Prostate gland (tissue), 2 donors: ENCODE results near the gene INPP5B. TPM values are rescaled to one million over a fixed set of nuclear protein-coding genes. Genes with fewer than 3 reads are reported as not detected.
"Not testable (repeated sequence)": the region's sequence is repeated elsewhere in the genome, so short reads cannot be mapped to it uniquely, and the experiment has no call there.

Source experiments
- DNase-seq: peaks from one replicate; pipeline ENCODE4 v3.0.0-alpha.2; 2019; ENCODE audit warnings: low spot score
- H3K27ac ChIP-seq, 2 donors: fragments of 200-600 bp; sonication (generic); 2 replicates each; pipeline ENCODE4 v1.5.1; 2017 to 2019
- H3K27me3 ChIP-seq: fragments of 200-600 bp; sonication (generic); replicated peaks from 2 replicates; pipeline ENCODE4 v1.5.1; 2019; ENCODE audit not compliant: insufficient read depth
- H3K36me3 ChIP-seq, 2 donors: fragments of 200-600 bp; sonication (generic); 1 replicate in 1 of 2; 2 replicates in 1 of 2; pipeline versions ENCODE4 v1.5.1 to v1.8.1; 2017 to 2019
- H3K4me1 ChIP-seq: fragments of 200-600 bp; sonication (generic); replicated peaks from 2 replicates; pipeline ENCODE4 v1.5.1; 2019
- H3K4me3 ChIP-seq, 2 donors: fragments of 200-600 bp; sonication (generic); 2 replicates each; pipeline ENCODE4 v1.5.1; 2017 to 2019
- H3K9me3 ChIP-seq: fragments of 200-600 bp; sonication (generic); 2 replicates; pipeline ENCODE4 v1.5.1; 2017
- CTCF ChIP-seq, 4 experiments: fragments of 200-600 bp in 2 of 4; fragments of 450-650 bp in 2 of 4; sonication (generic) in 2 of 4; IDR thresholded peaks; 1 replicate in 3 of 4; 2 replicates in 1 of 4; pipeline ENCODE4 v1.5.1; 2016 to 2019; ENCODE audit warnings: antibody characterized with exemption in 4 of 4, mild to moderate bottlenecking in 2 of 4, moderate library complexity in 2 of 4
- POLR2A ChIP-seq: fragments of 450-650 bp; IDR thresholded peaks from one replicate; pipeline ENCODE4 v1.6.1; 2016; ENCODE audit warnings: antibody characterized with exemption, mild to moderate bottlenecking
- POLR2AphosphoS5 ChIP-seq: sonication (generic); formaldehyde crosslinking; IDR thresholded peaks from one replicate; pipeline ENCODE4 v1.6.1; 2017; ENCODE audit warnings: antibody characterized with exemption
- WGBS: methylation state at CpG from one replicate; pipeline ENCODE4 v1.1.5; 2018; 5-methylcytosine and 5-hydroxymethylcytosine counted together
- intact Hi-C: fragments of 100-400 bp; cut with DNase I; formaldehyde crosslinking; loops from one replicate; pipeline ENCODE4 v1.14.2; 2022
- total RNA-seq, 2 donors: library from RNA; depleted of rRNA; stranded (reverse); fragments of >200 nt; gene quantifications; one replicate each; pipeline ENCODE4 v1.1.0, GENCODE V29; 2016

The INPP5B gene
- total RNA-seq, 2 donors from 2014 or later = 12.8 to 20.8 TPM

DNA sequence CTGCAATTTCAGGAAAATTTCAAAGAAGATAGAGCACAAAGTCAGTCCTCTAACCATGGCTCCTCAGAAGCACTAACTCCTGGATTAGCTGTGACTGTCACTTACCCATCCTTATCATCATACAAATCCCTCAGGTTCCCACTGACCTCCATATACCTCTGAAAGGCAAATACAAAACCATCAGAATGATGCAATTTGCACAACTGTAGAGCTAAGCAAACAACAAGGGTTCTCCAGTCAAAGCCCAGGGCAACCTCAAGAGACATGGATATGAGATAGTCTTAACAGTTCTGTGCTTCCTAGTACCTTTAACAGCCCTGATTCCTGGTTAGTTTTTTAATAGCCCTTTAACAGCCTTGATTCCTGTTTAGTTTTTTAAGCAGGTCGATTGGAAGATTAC lies 40.8 kb upstream of the INPP5B start:
- WGBS = 31% methylated on average over 1 of the region's 1 CpG
- Histone ChIP-seq H3K9me3 (no peaks in the 10 kb centered on the region), H3K4me3 (no peak overlapping the region), H3K27ac (no peak overlapping the region), H3K36me3 (peaks cover 0 to 10% of the 10 kb centered on the region in 2 donors), H3K27me3 (no peaks in the 10 kb centered on the region), H3K4me1 (peaks cover 11% of the 10 kb centered on the region)
- DNase-seq = no peak
- TF ChIP-seq CTCF (IDR thresholded peaks at IDR 0.05) (no peak), POLR2A (no peak), POLR2AphosphoS5 (no peak)
- intact Hi-C loops = no loop called here

- Histone ChIP-seq H3K4me3 (no peak overlapping the region), H3K27me3 (no peaks in the 10 kb centered on the region), H3K27ac (no peak overlapping the region), H3K36me3 (peaks cover 7 to 10% of the 10 kb centered on the region in 2 donors), H3K4me1 (peaks cover 6% of the 10 kb centered on the region), H3K9me3 (no peaks in the 10 kb centered on the region)
- intact Hi-C loops = no loop called here
- TF ChIP-seq POLR2AphosphoS5 (no peak), CTCF (IDR thresholded peaks at IDR 0.05) (no peak), POLR2A (no peak)
- DNase-seq = no peak
- WGBS = 95% methylated on average over 2 of the region's 2 CpGs
Measured at GRCh38 chr1:37983546-37983945, 36.7 kb upstream of the INPP5B start.

DNA sequence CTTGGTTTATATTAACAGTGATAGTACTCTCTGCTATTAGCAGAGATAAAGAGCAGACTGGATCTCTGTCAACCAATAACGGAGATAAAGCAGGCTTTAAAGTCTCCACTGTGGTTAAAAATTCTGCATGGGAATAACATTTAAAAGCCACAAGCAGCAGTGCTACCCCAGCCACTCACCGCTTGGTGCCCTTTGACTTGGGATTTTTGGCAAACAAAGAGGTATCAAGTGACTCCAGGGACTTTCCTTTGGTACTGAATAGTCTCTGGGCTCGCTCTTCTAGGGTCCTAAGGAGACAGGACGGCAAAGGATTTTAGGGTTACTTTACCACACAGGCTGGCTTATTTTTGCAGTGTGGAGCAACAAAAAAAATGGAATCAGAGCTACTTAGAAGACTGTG lies 31.7 kb upstream of the INPP5B start:
- H3K9me3 ChIP-seq = no peaks in the 10 kb centered on the region
- no peak overlapping the region for H3K27ac ChIP-seq
- TF ChIP-seq POLR2AphosphoS5 = no peak
- no peak for TF ChIP-seq POLR2A
- no peak for TF ChIP-seq CTCF (IDR thresholded peaks at IDR 0.05)
- no peaks in the 10 kb centered on the region for H3K27me3 ChIP-seq
- no peak for DNase-seq
- no peak overlapping the region for H3K4me3 ChIP-seq
- WGBS = 91% methylated on average over 4 of the region's 4 CpGs
- H3K36me3 ChIP-seq = peaks cover 0 to 7% of the 10 kb centered on the region in 2 donors
- intact Hi-C loops = no loop called here
- H3K4me1 ChIP-seq = no peaks in the 10 kb centered on the region

GRCh38 chr1:37975083-37975482 lies 28.2 kb upstream of the INPP5B start:
- intact Hi-C loops, H3K27me3 ChIP-seq, H3K4me1 ChIP-seq, H3K36me3 ChIP-seq, H3K9me3 ChIP-seq, H3K27ac ChIP-seq, DNase-seq, H3K4me3 ChIP-seq: not testable (repeated sequence)
- TF ChIP-seq CTCF (IDR thresholded peaks at IDR 0.05) = peak in 3 of 4 experiments; percentile 36 to 67 (median 46)
- WGBS = 53% methylated on average over 6 of the region's 6 CpGs

- WGBS = 94% methylated on average over 5 of the region's 5 CpGs
- Histone ChIP-seq H3K27ac (no peak overlapping the region), H3K4me1 (no peaks in the 10 kb centered on the region), H3K9me3 (no peaks in the 10 kb centered on the region), H3K27me3 (no peaks in the 10 kb centered on the region), H3K4me3 (no peak overlapping the region), H3K36me3 (peaks cover 0 to 5% of the 10 kb centered on the region in 2 donors)
- TF ChIP-seq POLR2AphosphoS5 = no peak
- TF ChIP-seq CTCF (IDR thresholded peaks at IDR 0.05) = no peak
- no peak for TF ChIP-seq POLR2A
- intact Hi-C loops = no loop called here
- DNase-seq = no peak
Measured at GRCh38 chr1:37974567-37974966, 27.7 kb upstream of the INPP5B start.

DNA sequence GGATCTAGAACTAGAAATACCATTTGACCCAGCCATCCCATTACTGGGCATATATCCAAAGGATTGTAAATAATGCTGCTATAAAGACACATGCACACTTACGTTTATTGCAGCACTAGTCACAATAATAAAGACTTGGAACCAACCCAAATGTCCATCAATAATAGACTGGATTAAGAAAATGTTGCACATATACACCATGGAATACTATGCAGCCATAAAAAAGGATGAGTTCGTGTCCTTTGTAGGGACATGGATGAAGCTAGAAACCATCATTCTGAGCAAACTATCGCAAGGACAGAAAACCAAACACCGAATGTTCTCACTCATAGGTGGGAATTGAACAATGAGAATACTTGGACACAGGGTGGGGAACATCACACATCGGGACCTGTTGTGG lies 26.8 kb upstream of the INPP5B start:
- H3K4me1 ChIP-seq, H3K4me3 ChIP-seq, H3K27ac ChIP-seq, H3K9me3 ChIP-seq, intact Hi-C loops, H3K27me3 ChIP-seq, H3K36me3 ChIP-seq, DNase-seq: not testable (repeated sequence)
- 88% methylated on average over 5 of the region's 5 CpGs for WGBS
